Subcutaneous adipose tissue (tissue), 4 donors: ENCODE data around the gene NLGN3. TPM values are rescaled to one million over a fixed set of nuclear protein-coding genes. Genes with fewer than 3 reads are reported as not detected.

Experiments
- CTCF ChIP-seq: fragments of 450-650 bp; IDR thresholded peaks from one replicate; pipeline ENCODE4 v1.5.1; 2016; ENCODE audit warnings: low read depth, mild to moderate bottlenecking, control low read depth, antibody characterized with exemption, moderate library complexity
- total RNA-seq, 4 donors: library from RNA; depleted of rRNA; stranded (reverse); fragments of >200 nt; gene quantifications; one replicate each; pipeline ENCODE4 v1.1.0, GENCODE V29; 2016

The NLGN3 gene
- total RNA-seq, 4 donors from 2014 or later, result 0.17 to 0.57 (median 0.22) TPM; not detected in 1

DNA sequence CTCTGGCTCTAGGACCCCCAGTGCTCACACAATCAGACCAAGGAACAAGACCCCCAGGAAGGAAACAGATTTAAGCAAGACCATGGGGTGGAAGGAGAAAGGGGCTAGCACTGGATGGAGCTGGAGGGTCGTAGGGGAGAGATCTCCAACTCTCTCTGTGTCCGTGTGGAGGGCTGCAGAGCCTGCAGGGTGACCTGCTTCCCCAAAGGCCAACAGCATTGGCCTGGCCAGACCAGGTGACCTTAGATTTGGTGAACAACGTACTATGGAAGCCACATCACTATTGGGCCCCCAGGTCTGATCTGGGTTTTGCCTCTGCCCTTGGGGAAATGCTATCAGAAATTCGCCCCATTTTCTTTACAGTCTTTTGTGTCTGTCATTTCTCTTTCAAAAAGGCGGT, 26.0 kb downstream of the NLGN3 start:
- no peak for TF ChIP-seq CTCF

DNA sequence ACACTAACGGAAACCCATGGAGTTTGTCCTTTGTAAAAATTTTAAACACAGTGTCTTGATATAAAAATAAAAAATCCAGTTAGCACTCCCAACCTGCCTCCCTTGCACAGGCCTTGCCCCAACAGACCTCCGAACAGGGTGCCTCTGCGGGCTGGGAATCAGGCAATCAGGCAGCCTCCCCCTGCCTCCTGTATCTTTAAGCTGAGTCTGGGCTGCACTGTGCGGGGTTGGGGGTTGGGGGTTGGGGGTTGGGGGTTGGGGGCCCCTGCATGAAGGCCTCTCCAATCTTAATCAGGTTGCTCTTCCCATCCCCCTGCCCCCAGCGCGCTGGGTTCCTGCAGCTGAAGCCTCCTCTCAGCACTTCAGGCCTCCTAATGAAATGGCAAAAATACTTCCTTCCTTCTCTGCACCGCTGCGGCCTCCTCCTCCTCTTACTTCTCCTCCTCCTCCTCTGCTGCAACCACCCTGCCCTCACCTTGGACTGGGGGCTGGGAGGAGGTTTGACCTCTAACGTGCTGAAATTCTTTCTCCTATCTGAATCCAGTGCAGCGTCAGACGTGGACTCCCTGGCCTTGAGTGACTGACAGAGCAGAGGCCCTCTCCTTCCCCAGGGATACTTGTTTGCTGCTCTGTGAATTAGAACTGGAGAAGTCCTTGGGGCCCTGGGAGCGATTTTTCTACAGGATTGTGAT, 26.6 kb downstream of the NLGN3 start:
- TF ChIP-seq CTCF, result no peak

DNA sequence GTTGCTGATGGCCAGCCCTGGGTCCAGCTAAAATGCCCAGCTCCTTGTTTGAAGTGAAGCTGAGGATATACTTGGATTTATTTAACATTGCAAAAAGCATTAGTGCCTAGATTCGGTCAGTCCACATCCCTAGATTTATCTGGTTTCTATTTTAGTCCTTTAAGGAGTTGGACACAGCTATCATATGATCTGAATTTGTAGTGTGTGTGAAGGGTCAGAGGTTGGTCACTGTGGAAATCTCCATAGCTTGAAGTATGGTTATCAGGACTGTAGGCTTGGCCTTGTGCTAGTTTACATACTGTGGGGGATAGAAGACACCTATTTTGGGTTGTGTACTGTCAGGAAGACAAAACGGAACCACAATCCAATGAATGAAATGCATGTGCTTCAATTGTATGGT, 28.8 kb downstream of the NLGN3 start:
- no peak for TF ChIP-seq CTCF

- TF ChIP-seq CTCF, result no peak
Observed at GRCh38 chrX:71174795-71175194, 30.2 kb downstream of the NLGN3 start.

- TF ChIP-seq CTCF, result no peak
Observed at GRCh38 chrX:71175531-71175930, 30.9 kb downstream of the NLGN3 start.

GRCh38 chrX:71177327-71177726, 32.7 kb downstream of the NLGN3 start:
- TF ChIP-seq CTCF, result no peak

- TF ChIP-seq CTCF, result no peak
Observed at GRCh38 chrX:71178908-71179307, 34.3 kb downstream of the NLGN3 start.
